Rectal smooth muscle tissue (tissue), 1 donor: ENCODE measurements around the gene BRD3.

ENCODE experiments used
- H3K27ac ChIP-seq: one replicate; pipeline ENCODE4 v1.7.0; 2013; ENCODE audit warnings: low read depth, low read length, inconsistent platforms
- H3K27me3 ChIP-seq: one replicate; pipeline ENCODE4 v1.7.0; 2013; ENCODE audit warnings: low read length; ENCODE audit not compliant: control insufficient read depth, insufficient read depth
- H3K36me3 ChIP-seq: one replicate; pipeline ENCODE4 v1.7.0; 2013; ENCODE audit warnings: low read length; ENCODE audit not compliant: control insufficient read depth, insufficient read depth
- H3K4me1 ChIP-seq: one replicate; pipeline ENCODE4 v1.7.0; 2013; ENCODE audit warnings: low read length; ENCODE audit not compliant: control insufficient read depth, insufficient read depth
- H3K4me3 ChIP-seq: one replicate; pipeline ENCODE4 v1.7.0; 2013; ENCODE audit warnings: low read length
- H3K9ac ChIP-seq: one replicate; pipeline ENCODE4 v1.7.0; 2013; ENCODE audit warnings: low read length

Gene BRD3

GRCh38 chr9:134005381-134005780 is 62.4 kb downstream of the BRD3 start:
- Histone ChIP-seq H3K27me3 (peaks cover 3% of the 10 kb centered on the region), H3K4me1 (no peaks in the 10 kb centered on the region), H3K36me3 (no peaks in the 10 kb centered on the region), H3K4me3 (no peak overlapping the region), H3K27ac (no peak overlapping the region), H3K9ac (no peak overlapping the region)

- H3K4me1 ChIP-seq = no peaks in the 10 kb centered on the region
- no peaks in the 10 kb centered on the region for H3K36me3 ChIP-seq
- no peak overlapping the region for H3K27ac ChIP-seq
- no peak overlapping the region for H3K9ac ChIP-seq
- H3K27me3 ChIP-seq = peaks cover 3% of the 10 kb centered on the region
- H3K4me3 ChIP-seq = no peak overlapping the region
Observed at GRCh38 chr9:134004881-134005280, 62.9 kb downstream of the BRD3 start.

GRCh38 chr9:134004131-134004873 is 63.5 kb downstream of the BRD3 start:
- Histone ChIP-seq H3K4me1 (no peaks in the 10 kb centered on the region), H3K4me3 (no peak overlapping the region), H3K27ac (no peak overlapping the region), H3K9ac (no peak overlapping the region), H3K36me3 (no peaks in the 10 kb centered on the region), H3K27me3 (peaks cover 3% of the 10 kb centered on the region)

GRCh38 chr9:134003237-134003636 is 64.6 kb downstream of the BRD3 start:
- no peaks in the 10 kb centered on the region for H3K4me1 ChIP-seq
- no peak overlapping the region for H3K4me3 ChIP-seq
- peaks cover 3% of the 10 kb centered on the region for H3K27me3 ChIP-seq
- H3K27ac ChIP-seq = no peak overlapping the region
- H3K36me3 ChIP-seq = no peaks in the 10 kb centered on the region
- H3K9ac ChIP-seq = no peak overlapping the region

- Histone ChIP-seq H3K9ac (no peak overlapping the region), H3K36me3 (no peaks in the 10 kb centered on the region), H3K4me1 (no peaks in the 10 kb centered on the region), H3K4me3 (no peak overlapping the region), H3K27me3 (peaks cover 3% of the 10 kb centered on the region), H3K27ac (no peak overlapping the region)
Observed at GRCh38 chr9:134002796-134003195, 65.0 kb downstream of the BRD3 start.

- peaks cover 3% of the 10 kb centered on the region for H3K27me3 ChIP-seq
- H3K4me3 ChIP-seq = no peak overlapping the region
- H3K9ac ChIP-seq = no peak overlapping the region
- H3K4me1 ChIP-seq = no peaks in the 10 kb centered on the region
- H3K36me3 ChIP-seq = no peaks in the 10 kb centered on the region
- H3K27ac ChIP-seq = no peak overlapping the region
Observed at GRCh38 chr9:133999851-134000265, 68.0 kb downstream of the BRD3 start.

GRCh38 chr9:133998915-133999595 is 68.8 kb downstream of the BRD3 start:
- Histone ChIP-seq H3K27me3 (peaks cover 3% of the 10 kb centered on the region), H3K4me3 (no peak overlapping the region), H3K27ac (no peak overlapping the region), H3K4me1 (no peaks in the 10 kb centered on the region), H3K36me3 (no peaks in the 10 kb centered on the region), H3K9ac (no peak overlapping the region)

- H3K9ac ChIP-seq = no peak overlapping the region
- H3K27me3 ChIP-seq = no peaks in the 10 kb centered on the region
Observed at GRCh38 chr9:133997584-133997983, 70.2 kb downstream of the BRD3 start.

GRCh38 chr9:133996531-133997520 is 71.0 kb downstream of the BRD3 start:
- Histone ChIP-seq H3K27me3 (no peaks in the 10 kb centered on the region), H3K4me1 (peaks cover 6% of the 10 kb centered on the region), H3K36me3 (no peaks in the 10 kb centered on the region), H3K4me3 (no peak overlapping the region), H3K9ac (no peak overlapping the region), H3K27ac (no peak overlapping the region)

More at GRCh38 chr9:133997584-133997983, 70.2 kb downstream of the BRD3 start:
- peaks cover 6% of the 10 kb centered on the region for H3K4me1 ChIP-seq
- no peaks in the 10 kb centered on the region for H3K36me3 ChIP-seq
- no peak overlapping the region for H3K4me3 ChIP-seq
- no peak overlapping the region for H3K27ac ChIP-seq

GRCh38 chr9:133995012-133995896 is 72.6 kb downstream of the BRD3 start:
- no peaks in the 10 kb centered on the region for H3K27me3 ChIP-seq
- no peak overlapping the region for H3K4me3 ChIP-seq
- no peaks in the 10 kb centered on the region for H3K36me3 ChIP-seq
- no peak overlapping the region for H3K9ac ChIP-seq
- H3K4me1 ChIP-seq = peaks cover 6% of the 10 kb centered on the region
- H3K27ac ChIP-seq = no peak overlapping the region

GRCh38 chr9:133994353-133995011 is 73.3 kb downstream of the BRD3 start:
- no peak overlapping the region for H3K27ac ChIP-seq
- no peak overlapping the region for H3K9ac ChIP-seq
- no peaks in the 10 kb centered on the region for H3K36me3 ChIP-seq
- peaks cover 6% of the 10 kb centered on the region for H3K4me1 ChIP-seq
- H3K4me3 ChIP-seq = no peak overlapping the region
- no peaks in the 10 kb centered on the region for H3K27me3 ChIP-seq
